Endodermal cell (in vitro differentiated cells): ENCODE measurements around the gene SUN1. TPM values are rescaled to one million over a fixed set of nuclear protein-coding genes. Genes with fewer than 3 reads are reported as not detected.

Source experiments
- DNase-seq: peaks from one replicate; pipeline ENCODE4 v3.0.0-alpha.2; 2017
- H3K27ac ChIP-seq: 2 replicates; pipeline ENCODE4 v1.5.1; 2013; ENCODE audit warnings: mild to moderate bottlenecking, low read depth, low read length, moderate library complexity
- H3K27me3 ChIP-seq: 2 replicates; pipeline ENCODE4 v1.6.1; 2013; ENCODE audit warnings: mild to moderate bottlenecking, low read length, moderate library complexity; ENCODE audit not compliant: insufficient read depth, control insufficient read depth, poor library complexity, severe bottlenecking
- H3K36me3 ChIP-seq: 2 replicates; pipeline ENCODE4 v1.7.0; 2013; ENCODE audit warnings: mild to moderate bottlenecking, low read length, moderate library complexity; ENCODE audit not compliant: control insufficient read depth, insufficient read depth
- H3K4me1 ChIP-seq: one replicate; pipeline ENCODE4 v1.7.0; 2013; ENCODE audit warnings: low read length; ENCODE audit not compliant: control insufficient read depth, insufficient read depth
- H3K4me3 ChIP-seq: 2 replicates; pipeline ENCODE4 v1.5.1; 2013; ENCODE audit warnings: mild to moderate bottlenecking, low read length, moderate library complexity
- H3K9ac ChIP-seq: 2 replicates; pipeline ENCODE4 v1.6.1; 2013; ENCODE audit warnings: mild to moderate bottlenecking, low read length, moderate library complexity; ENCODE audit not compliant: poor library complexity, severe bottlenecking; ENCODE audit errors: extremely low read depth
- H3K9me3 ChIP-seq: 2 replicates; pipeline ENCODE4 v1.6.1; 2013; ENCODE audit warnings: mild to moderate bottlenecking, low read length, moderate library complexity; ENCODE audit not compliant: control insufficient read depth
- H3K27ac Mint-ChIP-seq: 2 replicates; pipeline ENCODE4 v1.8.0; 2020; ENCODE audit warnings: mixed read lengths
- H3K27me3 Mint-ChIP-seq: 2 replicates; pipeline ENCODE4 v1.8.0; 2021; ENCODE audit warnings: mild to moderate bottlenecking, mixed read lengths; ENCODE audit not compliant: insufficient read depth
- H3K36me3 Mint-ChIP-seq: 2 replicates; pipeline ENCODE4 v1.8.0; 2020; ENCODE audit warnings: low read depth, mixed read lengths
- H3K4me1 Mint-ChIP-seq: 2 replicates; pipeline ENCODE4 v1.8.0; 2020; ENCODE audit warnings: mixed read lengths
- H3K4me3 Mint-ChIP-seq: 2 replicates; pipeline ENCODE4 v1.8.0; 2020; ENCODE audit warnings: mild to moderate bottlenecking, moderate library complexity, mixed read lengths
- H3K9me3 Mint-ChIP-seq: 2 replicates; pipeline ENCODE4 v1.8.0; 2020; ENCODE audit warnings: mild to moderate bottlenecking, mixed read lengths
- CTCF ChIP-seq: fragments of 200-600 bp; sonication (generic); conservative IDR thresholded peaks from 2 replicates; pipeline ENCODE4 v1.5.0; 2021; ENCODE audit warnings: antibody characterized with exemption, mild to moderate bottlenecking
- WGBS, 2 experiments: methylation state at CpG; one replicate each; pipeline versions ENCODE4 v1.1.5 to v1.1.7; 2013; ENCODE audit warnings: missing lambda C conversion rate in 2 of 2, mixed read lengths in 1 of 2; ENCODE audit not compliant: insufficient coverage in 1 of 2, insufficient read length in 1 of 2; 5-methylcytosine and 5-hydroxymethylcytosine counted together
- total RNA-seq, 2 donors: library from RNA; stranded (reverse); fragmentation: NEBNext Ultra II Directional in 1 of 2; extraction: Animal tissue kit (Norgen Biotek cat#: 25700) in 1 of 2; gene quantifications; 2 replicates in 1 of 2; 3 replicates in 1 of 2; pipeline ENCODE4 v1.2.1, GENCODE V29; 2021

SUN1 gene
- total RNA-seq, 2 donors from 2014 or later, result 133 to 136 TPM

- no peaks in the 10 kb centered on the region for H3K9me3 Mint-ChIP-seq
- no peak overlapping the region for H3K4me3 Mint-ChIP-seq
These were observed 83.3 kb downstream of the SUN1 start for GRCh38 chr7:915291-916218.

GRCh38 chr7:916291-916941 is 84.1 kb downstream of the SUN1 start:
- Mint-ChIP-seq H3K4me3 (no peak overlapping the region), H3K36me3 (no peaks in the 10 kb centered on the region), H3K27me3 (no peaks in the 10 kb centered on the region), H3K9me3 (no peaks in the 10 kb centered on the region), H3K4me1 (no peaks in the 10 kb centered on the region), H3K27ac (no peak overlapping the region)
- no peak for DNase-seq
- TF ChIP-seq CTCF, result no peak
- no peak overlapping the region for H3K27ac ChIP-seq
- H3K27me3 ChIP-seq, result no peaks in the 10 kb centered on the region
- no peak overlapping the region for H3K9ac ChIP-seq
- WGBS, 2 experiments, result 87 to 92% methylated on average over 8 to 17 of the region's 17 CpGs
- no peaks in the 10 kb centered on the region for H3K9me3 ChIP-seq
- no peak overlapping the region for H3K4me3 ChIP-seq
- no peaks in the 10 kb centered on the region for H3K36me3 ChIP-seq
- no peaks in the 10 kb centered on the region for H3K4me1 ChIP-seq

More at GRCh38 chr7:915291-916218, 83.3 kb downstream of the SUN1 start:
- WGBS, 2 experiments, result 88 to 94% methylated on average over 18 to 43 of the region's 43 CpGs
- H3K9ac ChIP-seq, result no peak overlapping the region
- no peak for TF ChIP-seq CTCF
- Mint-ChIP-seq H3K36me3 (no peaks in the 10 kb centered on the region), H3K4me1 (no peaks in the 10 kb centered on the region), H3K27ac (no peak overlapping the region), H3K27me3 (no peaks in the 10 kb centered on the region)
- H3K27me3 ChIP-seq, result no peaks in the 10 kb centered on the region
- no peaks in the 10 kb centered on the region for H3K4me1 ChIP-seq
- no peak for DNase-seq
- no peak overlapping the region for H3K27ac ChIP-seq
- no peaks in the 10 kb centered on the region for H3K9me3 ChIP-seq
- no peak overlapping the region for H3K4me3 ChIP-seq
- no peaks in the 10 kb centered on the region for H3K36me3 ChIP-seq

GRCh38 chr7:917255-918117 is 85.2 kb downstream of the SUN1 start:
- DNase-seq, result no peak
- 93 to 94% methylated on average over 27 to 29 of the region's 33 CpGs for WGBS, 2 experiments
- no peaks in the 10 kb centered on the region for H3K9me3 ChIP-seq
- Mint-ChIP-seq H3K27me3 (no peaks in the 10 kb centered on the region), H3K9me3 (no peaks in the 10 kb centered on the region), H3K4me3 (no peak overlapping the region), H3K27ac (no peak overlapping the region), H3K36me3 (no peaks in the 10 kb centered on the region), H3K4me1 (no peaks in the 10 kb centered on the region)
- no peak overlapping the region for H3K27ac ChIP-seq
- H3K36me3 ChIP-seq, result no peaks in the 10 kb centered on the region
- H3K27me3 ChIP-seq, result no peaks in the 10 kb centered on the region
- no peaks in the 10 kb centered on the region for H3K4me1 ChIP-seq
- no peak overlapping the region for H3K4me3 ChIP-seq
- TF ChIP-seq CTCF, result no peak
- H3K9ac ChIP-seq, result no peak overlapping the region
